ENCODE data around the gene HBE1. TPM values are rescaled to one million over a fixed set of nuclear protein-coding genes. Genes with fewer than 3 reads are reported as not detected.

Gene HBE1
- total RNA-seq, 1 experiment from 2014 or later = 1.5 TPM

DNA sequence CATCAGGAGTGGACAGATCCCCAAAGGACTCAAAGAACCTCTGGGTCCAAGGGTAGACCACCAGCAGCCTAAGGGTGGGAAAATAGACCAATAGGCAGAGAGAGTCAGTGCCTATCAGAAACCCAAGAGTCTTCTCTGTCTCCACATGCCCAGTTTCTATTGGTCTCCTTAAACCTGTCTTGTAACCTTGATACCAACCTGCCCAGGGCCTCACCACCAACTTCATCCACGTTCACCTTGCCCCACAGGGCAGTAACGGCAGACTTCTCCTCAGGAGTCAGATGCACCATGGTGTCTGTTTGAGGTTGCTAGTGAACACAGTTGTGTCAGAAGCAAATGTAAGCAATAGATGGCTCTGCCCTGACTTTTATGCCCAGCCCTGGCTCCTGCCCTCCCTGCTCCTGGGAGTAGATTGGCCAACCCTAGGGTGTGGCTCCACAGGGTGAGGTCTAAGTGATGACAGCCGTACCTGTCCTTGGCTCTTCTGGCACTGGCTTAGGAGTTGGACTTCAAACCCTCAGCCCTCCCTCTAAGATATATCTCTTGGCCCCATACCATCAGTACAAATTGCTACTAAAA is 42.9 kb downstream of the HBE1 start, which contains the start of gene HBB:
Gene HBB, minus strand, starts transcription at position 340 of the 579 bp plus-strand sequence. Its CDS starts 50 bp downstream, at position 290.
- H3K4me3 ChIP-seq (ENCODE audit: insufficient read depth, low read depth, low read length) = no peak within 1 kb of the TSS
- H3K27me3 ChIP-seq (ENCODE audit: control insufficient read depth, insufficient read depth, low read length) = no peaks in the 10 kb centered on the region
- DNase-seq = no peak
- no peaks in the 10 kb centered on the region for H3K36me3 ChIP-seq (replicated peaks; ENCODE audit: control insufficient read depth, insufficient read depth, low read length)

DNA sequence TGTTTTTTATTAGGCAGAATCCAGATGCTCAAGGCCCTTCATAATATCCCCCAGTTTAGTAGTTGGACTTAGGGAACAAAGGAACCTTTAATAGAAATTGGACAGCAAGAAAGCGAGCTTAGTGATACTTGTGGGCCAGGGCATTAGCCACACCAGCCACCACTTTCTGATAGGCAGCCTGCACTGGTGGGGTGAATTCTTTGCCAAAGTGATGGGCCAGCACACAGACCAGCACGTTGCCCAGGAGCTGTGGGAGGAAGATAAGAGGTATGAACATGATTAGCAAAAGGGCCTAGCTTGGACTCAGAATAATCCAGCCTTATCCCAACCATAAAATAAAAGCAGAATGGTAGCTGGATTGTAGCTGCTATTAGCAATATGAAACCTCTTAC is 44.3 kb downstream of the HBE1 start:
- no peak for DNase-seq
- no peaks in the 10 kb centered on the region for H3K27me3 ChIP-seq (ENCODE audit: control insufficient read depth, insufficient read depth, low read length)

DNA sequence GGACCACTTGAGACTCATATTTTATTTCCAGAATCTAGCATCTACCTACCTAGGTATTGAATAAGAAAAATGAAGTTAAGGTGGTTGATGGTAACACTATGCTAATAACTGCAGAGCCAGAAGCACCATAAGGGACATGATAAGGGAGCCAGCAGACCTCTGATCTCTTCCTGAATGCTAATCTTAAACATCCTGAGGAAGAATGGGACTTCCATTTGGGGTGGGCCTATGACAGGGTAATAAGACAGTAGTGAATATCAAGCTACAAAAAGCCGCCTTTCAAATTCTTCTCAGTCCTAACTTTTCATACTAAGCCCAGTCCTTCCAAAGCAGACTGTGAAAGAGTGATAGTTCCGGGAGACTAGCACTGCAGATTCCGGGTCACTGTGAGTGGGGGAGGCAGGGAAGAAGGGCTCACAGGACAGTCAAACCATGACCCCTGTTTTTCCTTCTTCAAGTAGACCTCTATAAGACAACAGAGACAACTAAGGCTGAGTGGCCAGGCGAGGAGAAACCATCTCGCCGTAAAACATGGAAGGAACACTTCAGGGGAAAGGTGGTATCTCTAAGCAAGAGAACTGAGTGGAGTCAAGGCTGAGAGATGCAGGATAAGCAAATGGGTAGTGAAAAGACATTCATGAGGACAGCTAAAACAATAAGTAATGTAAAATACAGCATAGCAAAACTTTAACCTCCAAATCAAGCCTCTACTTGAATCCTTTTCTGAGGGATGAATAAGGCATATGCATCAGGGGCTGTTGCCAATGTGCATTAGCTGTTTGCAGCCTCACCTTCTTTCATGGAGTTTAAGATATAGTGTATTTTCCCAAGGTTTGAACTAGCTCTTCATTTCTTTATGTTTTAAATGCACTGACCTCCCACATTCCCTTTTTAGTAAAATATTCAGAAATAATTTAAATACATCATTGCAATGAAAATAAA is 44.9 kb downstream of the HBE1 start:
- no peaks in the 10 kb centered on the region for H3K36me3 ChIP-seq (replicated peaks; ENCODE audit: control insufficient read depth, insufficient read depth, low read length)
- H3K27me3 ChIP-seq (ENCODE audit: control insufficient read depth, insufficient read depth, low read length) = no peaks in the 10 kb centered on the region
- no peak for DNase-seq
- H3K4me3 ChIP-seq (ENCODE audit: insufficient read depth, low read depth, low read length) = no peak overlapping the region

More for the DNA sequence above, 44.3 kb downstream of the HBE1 start:
- Histone ChIP-seq H3K36me3 (replicated peaks; ENCODE audit: control insufficient read depth, insufficient read depth, low read length) (no peaks in the 10 kb centered on the region), H3K4me3 (ENCODE audit: insufficient read depth, low read depth, low read length) (no peak overlapping the region)

GRCh38 chr11:5223686-5224085 is 46.1 kb downstream of the HBE1 start:
- no peaks in the 10 kb centered on the region for H3K36me3 ChIP-seq (replicated peaks; ENCODE audit: control insufficient read depth, insufficient read depth, low read length)
- no peaks in the 10 kb centered on the region for H3K27me3 ChIP-seq (ENCODE audit: control insufficient read depth, insufficient read depth, low read length)
- H3K4me3 ChIP-seq (ENCODE audit: insufficient read depth, low read depth, low read length) = no peak overlapping the region
- no peak for DNase-seq

GRCh38 chr11:5223146-5223545 is 46.6 kb downstream of the HBE1 start:
- Histone ChIP-seq H3K27me3 (ENCODE audit: control insufficient read depth, insufficient read depth, low read length) (no peaks in the 10 kb centered on the region), H3K4me3 (ENCODE audit: insufficient read depth, low read depth, low read length) (no peak overlapping the region), H3K36me3 (replicated peaks; ENCODE audit: control insufficient read depth, insufficient read depth, low read length) (no peaks in the 10 kb centered on the region)
- DNase-seq = no peak

Other genes starting within 250 kb of the HBE1 start
- gene OR52J3, start 223.4 kb downstream of the HBE1 start, total RNA-seq (2014; rRNA removed; shearing (Covaris generic)) = not detected in 2 replicates
- gene OR52E2, start 210.3 kb downstream of the HBE1 start, total RNA-seq (2014; rRNA removed; shearing (Covaris generic)) = not detected in 2 replicates
- not detected in 2 replicates for gene OR52E1, start 200.4 kb downstream of the HBE1 start, total RNA-seq (2014; rRNA removed; shearing (Covaris generic))
- 0.11 and 0.21 TPM in 2 replicates for gene OR52A5, start 131.6 kb downstream of the HBE1 start, total RNA-seq (2014; rRNA removed; shearing (Covaris generic))
- 3.0 and 8.2 TPM in 2 replicates for gene OR52A1, start 115.2 kb downstream of the HBE1 start, total RNA-seq (2014; rRNA removed; shearing (Covaris generic))
- gene OR51V1, start 69.3 kb downstream of the HBE1 start, total RNA-seq (2014; rRNA removed; shearing (Covaris generic)) = not detected in 2 replicates
- gene HBB, start 42.9 kb downstream of the HBE1 start, total RNA-seq (2014; rRNA removed; shearing (Covaris generic)) = not detected in 2 replicates
- gene HBD, start 35.5 kb downstream of the HBE1 start, total RNA-seq (2014; rRNA removed; shearing (Covaris generic)) = not detected in 2 replicates
- not detected in 2 replicates for gene HBG1, start 20.1 kb downstream of the HBE1 start, total RNA-seq (2014; rRNA removed; shearing (Covaris generic))
- not detected in 2 replicates for gene HBG2, start 15.2 kb downstream of the HBE1 start, total RNA-seq (2014; rRNA removed; shearing (Covaris generic))
- not detected in 2 replicates for gene OR51B4, start 32.0 kb upstream of the HBE1 start, total RNA-seq (2014; rRNA removed; shearing (Covaris generic))
- not detected in 2 replicates for gene OR51B2, start 54.4 kb upstream of the HBE1 start, total RNA-seq (2014; rRNA removed; shearing (Covaris generic))
- gene OR51B5, start 73.6 kb upstream of the HBE1 start, total RNA-seq (2014; rRNA removed; shearing (Covaris generic)) = 0.15 TPM in 1 of 2 replicates, not detected in the other
- not detected in 2 replicates for gene OR51B6, start 81.6 kb upstream of the HBE1 start, total RNA-seq (2014; rRNA removed; shearing (Covaris generic))
- gene OR51M1, start 113.9 kb upstream of the HBE1 start, total RNA-seq (2014; rRNA removed; shearing (Covaris generic)) = not detected in 2 replicates
- gene OR51Q1, start 152.2 kb upstream of the HBE1 start, total RNA-seq (2014; rRNA removed; shearing (Covaris generic)) = not detected in 2 replicates
- gene OR51I1, start 171.6 kb upstream of the HBE1 start, total RNA-seq (2014; rRNA removed; shearing (Covaris generic)) = not detected in 2 replicates
- not detected in 2 replicates for gene OR51I2, start 179.4 kb upstream of the HBE1 start, total RNA-seq (2014; rRNA removed; shearing (Covaris generic))
- gene OR52D1, start 218.7 kb upstream of the HBE1 start, total RNA-seq (2014; rRNA removed; shearing (Covaris generic)) = not detected in 2 replicates
- gene UBQLN3, start 240.0 kb upstream of the HBE1 start, total RNA-seq (2014; rRNA removed; shearing (Covaris generic)) = not detected in 2 replicates
- gene UBQLNL, start 246.8 kb upstream of the HBE1 start, total RNA-seq (2014; rRNA removed; shearing (Covaris generic)) = not detected in 2 replicates